ENCODE data around the gene SH3YL1. TPM values are rescaled to one million over a fixed set of nuclear protein-coding genes. Genes with fewer than 3 reads are reported as not detected.
A peak's percentile ranks its signal among the peaks of the same experiment; 100 is the strongest.

SH3YL1 gene
- total RNA-seq, 3 donors from 2014 or later (not counting 1 experiment from before 2014, with no cell fraction given) = 28.3 to 42.2 (median 32.3) TPM

DNA sequence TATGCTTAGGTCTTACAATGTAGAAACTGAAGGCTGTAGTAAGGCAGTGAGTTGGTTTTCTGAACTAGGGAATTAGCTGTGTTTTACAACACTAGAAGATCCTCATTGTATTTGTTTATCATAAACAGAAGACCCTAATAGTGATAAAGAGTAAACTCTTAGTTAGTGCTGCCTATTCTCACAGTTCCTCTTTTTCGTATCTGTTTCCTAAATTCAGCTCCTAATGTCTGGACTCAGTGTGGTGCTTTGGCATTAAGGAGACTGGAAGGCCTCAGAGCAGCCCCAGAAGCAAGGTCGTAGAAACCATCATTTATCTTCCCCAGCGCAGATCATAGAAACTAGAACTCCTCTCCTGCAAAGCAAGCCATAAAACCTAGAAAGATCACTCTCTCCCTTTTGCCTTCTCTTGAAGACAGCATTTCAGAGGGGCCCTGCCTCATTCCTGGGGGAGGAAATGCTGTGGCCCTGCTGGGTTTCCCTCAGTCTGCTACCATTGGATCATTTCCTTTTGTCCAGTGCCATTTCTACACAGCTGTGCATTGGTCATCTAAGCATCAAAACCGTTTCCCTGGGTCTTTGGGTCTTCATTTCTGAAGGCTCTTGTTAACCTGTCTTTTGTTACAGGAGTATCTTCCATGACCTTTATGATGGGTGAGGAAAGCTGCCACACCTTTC lies 5.7 kb upstream of the SH3YL1 start:
- Histone ChIP-seq H3K36me3 (ENCODE audit: control insufficient read depth, insufficient read depth, low read length) (peaks cover 25% of the 10 kb centered on the region), H3K27me3 (ENCODE audit: control insufficient read depth, insufficient read depth, low read length) (no peaks in the 10 kb centered on the region), H3K4me1 (ENCODE audit: control insufficient read depth, insufficient read depth, low read length) (peaks cover 8% of the 10 kb centered on the region), H3K27ac (ENCODE audit: low read length) (no peak overlapping the region), H3K9me3 (ENCODE audit: control insufficient read depth, insufficient read depth, low read length) (no peaks in the 10 kb centered on the region), H3K4me3 (ENCODE audit: low read length) (no peak overlapping the region)
- peaks cover 7% of the 10 kb centered on the region for H3K36me3 Mint-ChIP-seq
- DNase-seq (no peak), ATAC-seq (no peak)
- 47% methylated on average over 4 of the region's 4 CpGs for WGBS (ENCODE audit: insufficient coverage)
- TF ChIP-seq, protein P1, sequence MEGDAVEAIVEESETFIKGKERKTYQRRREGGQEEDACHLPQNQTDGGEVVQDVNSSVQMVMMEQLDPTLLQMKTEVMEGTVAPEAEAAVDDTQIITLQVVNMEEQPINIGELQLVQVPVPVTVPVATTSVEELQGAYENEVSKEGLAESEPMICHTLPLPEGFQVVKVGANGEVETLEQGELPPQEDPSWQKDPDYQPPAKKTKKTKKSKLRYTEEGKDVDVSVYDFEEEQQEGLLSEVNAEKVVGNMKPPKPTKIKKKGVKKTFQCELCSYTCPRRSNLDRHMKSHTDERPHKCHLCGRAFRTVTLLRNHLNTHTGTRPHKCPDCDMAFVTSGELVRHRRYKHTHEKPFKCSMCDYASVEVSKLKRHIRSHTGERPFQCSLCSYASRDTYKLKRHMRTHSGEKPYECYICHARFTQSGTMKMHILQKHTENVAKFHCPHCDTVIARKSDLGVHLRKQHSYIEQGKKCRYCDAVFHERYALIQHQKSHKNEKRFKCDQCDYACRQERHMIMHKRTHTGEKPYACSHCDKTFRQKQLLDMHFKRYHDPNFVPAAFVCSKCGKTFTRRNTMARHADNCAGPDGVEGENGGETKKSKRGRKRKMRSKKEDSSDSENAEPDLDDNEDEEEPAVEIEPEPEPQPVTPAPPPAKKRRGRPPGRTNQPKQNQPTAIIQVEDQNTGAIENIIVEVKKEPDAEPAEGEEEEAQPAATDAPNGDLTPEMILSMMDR (IDR thresholded peaks at IDR 0.05) = no peak
- H3K4me3 Mint-ChIP-seq = no peak overlapping the region
- H3K4me1 Mint-ChIP-seq = peaks cover 68 to 70% of the 10 kb centered on the region in 2 donors
- H3K9me3 Mint-ChIP-seq = no peaks in the 10 kb centered on the region
- intact Hi-C loops (cut with micrococcal nuclease) = no loop called here
- H3K27ac Mint-ChIP-seq = peak overlapping the region; percentile 11 to 21
- H3K27me3 Mint-ChIP-seq (ENCODE audit: low read depth in 2 of 2) = no peaks in the 10 kb centered on the region

DNA sequence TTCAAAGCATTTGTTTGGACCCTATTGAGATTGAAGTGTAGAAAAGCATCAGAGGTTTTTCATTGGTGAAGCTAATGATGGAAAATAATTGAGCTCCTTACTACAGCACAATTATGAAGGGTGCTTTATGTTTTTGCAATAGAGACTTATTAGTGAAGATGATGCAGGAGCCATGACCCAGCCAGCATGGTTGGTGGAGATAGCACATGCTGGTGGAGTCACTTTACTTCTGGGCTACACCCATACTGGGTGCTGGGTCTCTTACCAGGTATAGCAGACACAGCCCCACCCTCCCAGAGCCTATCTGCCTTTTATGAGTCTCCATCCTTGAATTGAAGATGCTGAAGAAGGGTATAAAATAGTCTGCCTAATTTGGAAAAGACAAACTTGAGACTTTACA lies 4.5 kb upstream of the SH3YL1 start:
- Mint-ChIP-seq H3K4me3 (no peak overlapping the region), H3K4me1 (peaks cover 68 to 72% of the 10 kb centered on the region in 2 donors), H3K36me3 (peaks cover 7% of the 10 kb centered on the region), H3K9me3 (no peaks in the 10 kb centered on the region), H3K27me3 (ENCODE audit: low read depth in 2 of 2) (no peaks in the 10 kb centered on the region), H3K27ac (no peak overlapping the region)
- TF ChIP-seq, protein P1 (IDR thresholded peaks at IDR 0.05) = no peak
- Histone ChIP-seq H3K4me3 (ENCODE audit: low read length) (no peak overlapping the region), H3K27me3 (ENCODE audit: control insufficient read depth, insufficient read depth, low read length) (no peaks in the 10 kb centered on the region), H3K36me3 (ENCODE audit: control insufficient read depth, insufficient read depth, low read length) (peaks cover 15% of the 10 kb centered on the region), H3K9me3 (ENCODE audit: control insufficient read depth, insufficient read depth, low read length) (no peaks in the 10 kb centered on the region), H3K27ac (ENCODE audit: low read length) (no peak overlapping the region), H3K4me1 (ENCODE audit: control insufficient read depth, insufficient read depth, low read length) (peaks cover 16% of the 10 kb centered on the region)
- ATAC-seq (no peak), DNase-seq (no peak)
- intact Hi-C loops (cut with micrococcal nuclease) = no loop called here

DNA sequence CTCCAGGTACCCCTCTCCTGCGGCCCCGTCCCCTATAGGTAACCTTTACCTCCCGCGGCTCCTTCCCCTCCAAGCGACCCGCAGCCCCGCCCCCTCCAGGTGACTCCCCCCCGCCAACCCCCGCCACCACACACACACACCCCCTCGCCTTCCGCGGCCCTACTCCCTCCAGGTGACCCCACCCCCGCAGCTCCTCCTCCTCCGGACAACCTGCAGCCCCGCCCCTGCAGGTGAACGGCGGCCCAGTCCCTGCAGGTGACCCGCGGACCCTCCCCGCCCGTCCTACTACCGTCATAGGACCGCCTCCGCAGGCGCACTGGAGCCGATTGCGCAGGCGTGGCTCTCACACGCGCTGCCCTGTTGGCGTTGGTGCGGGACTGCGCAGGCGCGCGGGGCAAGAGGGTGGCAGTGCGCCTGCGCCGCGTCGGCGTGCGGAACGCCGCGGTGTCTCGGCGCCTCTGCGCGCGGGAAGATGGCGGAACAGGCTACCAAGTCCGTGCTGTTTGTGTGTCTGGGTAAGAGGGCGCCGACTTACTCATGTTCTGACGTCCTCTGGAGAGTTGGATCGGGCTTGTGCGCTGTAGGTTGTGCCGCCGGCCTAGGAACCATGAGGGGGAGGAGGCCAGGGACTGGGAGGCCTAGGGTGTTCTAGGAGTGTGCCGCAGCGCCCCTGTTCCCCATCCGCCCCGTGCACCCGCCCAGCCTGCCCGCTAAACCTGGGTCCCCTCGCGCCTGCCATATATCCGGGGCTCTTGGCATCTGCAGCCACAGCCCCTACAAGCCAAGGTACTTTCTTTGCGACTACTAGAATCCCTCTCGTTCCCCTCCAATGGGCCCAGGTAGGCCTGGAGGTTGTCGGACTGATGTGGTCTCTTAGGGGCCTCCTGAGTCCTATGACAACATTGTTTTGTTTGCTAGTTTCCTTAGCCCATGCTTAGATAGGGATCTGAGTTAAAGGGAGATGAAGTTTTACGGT lies 949 bp upstream of the SH3YL1 start, which contains the start of gene ACP1:
TSS of gene ACP1 (plus strand) at position 455 of the 976 bp plus-strand sequence. CDS start at position 473, 18 bp downstream.
- intact Hi-C loops (cut with micrococcal nuclease) = loop anchor here (1.0 to 2.0 kb wide), 2 partner anchors 72 to 412 kb away; no protein-coding TSS in a partner anchor
- Mint-ChIP-seq H3K4me1 (peaks cover 44 to 51% of the 10 kb centered on the region in 2 donors), H3K36me3 (no peaks in the 10 kb centered on the region), H3K27me3 (ENCODE audit: low read depth in 2 of 2) (no peaks in the 10 kb centered on the region), H3K9me3 (no peaks in the 10 kb centered on the region), H3K27ac (peak within 1 kb of the TSS; percentile 92 to 98), H3K4me3 (peak within 1 kb of the TSS; percentile 98)
- peak within 1 kb of the TSS; percentile 85 for H3K27ac ChIP-seq (ENCODE audit: low read length)
- ATAC-seq (peak; percentile 84 to 88 (median 85)), DNase-seq (peak; percentile 94 to 100)
- no peaks in the 10 kb centered on the region for H3K36me3 ChIP-seq (ENCODE audit: control insufficient read depth, insufficient read depth, low read length)
- no peaks in the 10 kb centered on the region for H3K27me3 ChIP-seq (ENCODE audit: control insufficient read depth, insufficient read depth, low read length)
- WGBS (ENCODE audit: insufficient coverage) = under 1% methylated on average over 65 of the region's 73 CpGs
- H3K9me3 ChIP-seq (ENCODE audit: control insufficient read depth, insufficient read depth, low read length) = no peaks in the 10 kb centered on the region
- H3K4me3 ChIP-seq (ENCODE audit: low read length) = peak within 1 kb of the TSS; percentile 94
- TF ChIP-seq, protein P1 (IDR thresholded peaks at IDR 0.05) = no peak
- H3K4me1 ChIP-seq (ENCODE audit: control insufficient read depth, insufficient read depth, low read length) = peaks cover 21% of the 10 kb centered on the region
